SU-DHL-6 (cell line): ENCODE results near the gene JMJD4.

Experiments used
- H2AFZ ChIP-seq: fragments of 200-600 bp; sonication (generic); 2 replicates; pipeline ENCODE4 v1.6.1; 2014; ENCODE audit warnings: low read depth, mild to moderate bottlenecking, moderate library complexity, mixed read lengths, antibody characterized with exemption, low read length; ENCODE audit not compliant: severe bottlenecking
- H3F3A ChIP-seq: fragments of 200-600 bp; shearing (Covaris generic); 2 replicates; pipeline ENCODE4 v1.6.0; 2016; ENCODE audit warnings: antibody characterized with exemption, mild to moderate bottlenecking; ENCODE audit not compliant: insufficient read depth
- H3K27ac ChIP-seq: fragments of 200-600 bp; sonication (generic); 2 replicates; pipeline ENCODE4 v1.5.1; 2016; ENCODE audit warnings: low read depth, mild to moderate bottlenecking, low read length, moderate library complexity, mixed read lengths
- H3K27me3 ChIP-seq: fragments of 200-600 bp; sonication (generic), shearing (Covaris generic); 2 replicates; pipeline ENCODE4 v1.6.0; 2014; ENCODE audit warnings: mild to moderate bottlenecking, low read length
- H3K36me3 ChIP-seq: fragments of 200-600 bp; sonication (generic); 2 replicates; pipeline ENCODE4 v1.6.1; 2014; ENCODE audit warnings: mild to moderate bottlenecking, low read length, mixed read lengths
- H3K4me2 ChIP-seq: fragments of 300-600, 200-600 bp; shearing (Covaris generic), sonication (generic); 2 replicates; pipeline ENCODE4 v1.6.0; 2014; ENCODE audit warnings: low read length, low read depth, mild to moderate bottlenecking; ENCODE audit not compliant: poor library complexity, severe bottlenecking
- H3K4me3 ChIP-seq: fragments of 200-600 bp; sonication (generic); 2 replicates; pipeline ENCODE4 v1.5.1; 2014; ENCODE audit warnings: antibody characterized with exemption, low read length, mild to moderate bottlenecking, mixed read lengths; ENCODE audit not compliant: insufficient read depth, poor library complexity, severe bottlenecking
- H3K79me2 ChIP-seq: fragments of 200-600 bp; sonication (generic); 2 replicates; pipeline ENCODE4 v1.6.1; 2014; ENCODE audit warnings: mild to moderate bottlenecking, low read length, moderate library complexity; ENCODE audit not compliant: insufficient read depth
- H3K9ac ChIP-seq: fragments of 200-600 bp; sonication (generic); 2 replicates; pipeline ENCODE4 v1.7.0; 2014; ENCODE audit warnings: mild to moderate bottlenecking, low read length
- H3K9me2 ChIP-seq: fragments of 200-600 bp; sonication (generic); replicated peaks from 2 replicates; pipeline ENCODE4 v1.6.1; 2014; ENCODE audit warnings: low read length; ENCODE audit not compliant: insufficient read depth
- H3K9me3 ChIP-seq: fragments of 200-600 bp; sonication (generic); 2 replicates; pipeline ENCODE4 v1.6.1; 2014; ENCODE audit warnings: low read length, mixed read lengths; ENCODE audit not compliant: insufficient read depth
- H4K20me1 ChIP-seq: fragments of 200-600 bp; sonication (generic); 2 replicates; pipeline ENCODE4 v1.6.1; 2014; ENCODE audit warnings: low read depth, mild to moderate bottlenecking, antibody characterized with exemption, low read length, moderate library complexity, mixed read lengths
- EZH2phosphoT487 ChIP-seq: fragments of 200-600 bp; sonication (generic), shearing (Covaris generic); conservative IDR thresholded peaks from 2 replicates; pipeline ENCODE4 v1.6.1; 2018; ENCODE audit warnings: mild to moderate bottlenecking, antibody characterized with exemption, low read length, moderate library complexity, mixed read lengths
- TF ChIP-seq, protein P1 (sequence below): fragments of 200-600 bp; sonication (generic); IDR thresholded peaks from one replicate; pipeline ENCODE4 v1.5.1; 2017; ENCODE audit warnings: antibody characterized with exemption, mild to moderate bottlenecking, low read length, moderate library complexity; ENCODE audit not compliant: insufficient read depth, poor library complexity, severe bottlenecking

JMJD4 gene

DNA sequence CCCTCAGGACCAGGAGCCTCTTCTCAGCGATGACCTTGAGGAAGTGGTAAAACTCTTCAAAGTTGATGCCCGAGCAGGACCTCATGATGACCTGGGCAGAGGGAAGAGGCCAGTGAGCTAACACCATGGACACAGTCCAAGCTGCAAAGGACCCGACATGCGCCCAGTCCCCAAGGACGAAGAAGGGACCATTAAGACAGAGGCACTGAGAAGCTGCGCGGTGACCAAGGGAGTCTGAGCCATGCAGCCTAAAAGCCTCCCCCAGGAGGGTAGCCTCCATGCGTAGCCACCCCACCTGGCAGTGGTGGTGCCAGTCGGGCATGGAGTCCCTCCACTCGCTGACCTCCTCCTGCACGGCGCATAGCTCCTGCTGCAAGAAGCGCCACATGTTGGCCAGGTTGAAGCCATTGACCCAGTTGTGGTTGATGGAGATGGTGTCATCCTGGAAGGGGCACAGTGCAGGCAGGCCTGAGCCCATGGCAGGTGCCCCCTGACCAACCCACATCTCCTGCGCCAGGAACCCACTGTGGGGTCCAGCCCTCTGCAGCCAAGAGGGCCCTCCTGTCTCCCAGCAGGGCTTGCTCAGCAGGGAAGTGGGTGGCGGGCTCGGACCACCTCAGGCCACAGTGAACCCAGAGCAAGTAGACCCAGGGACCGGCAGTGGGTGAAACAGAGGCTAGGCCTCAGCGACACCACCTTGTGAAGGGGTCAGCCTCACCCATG, 2.4 kb downstream of the JMJD4 start:
- no peak overlapping the region for H3K4me2 ChIP-seq
- no peak overlapping the region for H3K4me3 ChIP-seq
- H3K27ac ChIP-seq: no peak overlapping the region
- H3K79me2 ChIP-seq: peaks cover 39% of the 10 kb centered on the region
- H3K9me2 ChIP-seq: no peaks in the 10 kb centered on the region
- H3K27me3 ChIP-seq: no peaks in the 10 kb centered on the region
- H4K20me1 ChIP-seq: no peaks in the 10 kb centered on the region
- no peaks in the 10 kb centered on the region for H3K36me3 ChIP-seq
- no peak for TF ChIP-seq EZH2phosphoT487
- TF ChIP-seq, protein P1, sequence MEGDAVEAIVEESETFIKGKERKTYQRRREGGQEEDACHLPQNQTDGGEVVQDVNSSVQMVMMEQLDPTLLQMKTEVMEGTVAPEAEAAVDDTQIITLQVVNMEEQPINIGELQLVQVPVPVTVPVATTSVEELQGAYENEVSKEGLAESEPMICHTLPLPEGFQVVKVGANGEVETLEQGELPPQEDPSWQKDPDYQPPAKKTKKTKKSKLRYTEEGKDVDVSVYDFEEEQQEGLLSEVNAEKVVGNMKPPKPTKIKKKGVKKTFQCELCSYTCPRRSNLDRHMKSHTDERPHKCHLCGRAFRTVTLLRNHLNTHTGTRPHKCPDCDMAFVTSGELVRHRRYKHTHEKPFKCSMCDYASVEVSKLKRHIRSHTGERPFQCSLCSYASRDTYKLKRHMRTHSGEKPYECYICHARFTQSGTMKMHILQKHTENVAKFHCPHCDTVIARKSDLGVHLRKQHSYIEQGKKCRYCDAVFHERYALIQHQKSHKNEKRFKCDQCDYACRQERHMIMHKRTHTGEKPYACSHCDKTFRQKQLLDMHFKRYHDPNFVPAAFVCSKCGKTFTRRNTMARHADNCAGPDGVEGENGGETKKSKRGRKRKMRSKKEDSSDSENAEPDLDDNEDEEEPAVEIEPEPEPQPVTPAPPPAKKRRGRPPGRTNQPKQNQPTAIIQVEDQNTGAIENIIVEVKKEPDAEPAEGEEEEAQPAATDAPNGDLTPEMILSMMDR: no peak
- H3K9ac ChIP-seq: no peak overlapping the region
- H3F3A ChIP-seq: peaks cover 6% of the 10 kb centered on the region; the same call in 1 of the 2 replicates
- H3K9me3 ChIP-seq: no peaks in the 10 kb centered on the region
- H2AFZ ChIP-seq: no peak overlapping the region

DNA sequence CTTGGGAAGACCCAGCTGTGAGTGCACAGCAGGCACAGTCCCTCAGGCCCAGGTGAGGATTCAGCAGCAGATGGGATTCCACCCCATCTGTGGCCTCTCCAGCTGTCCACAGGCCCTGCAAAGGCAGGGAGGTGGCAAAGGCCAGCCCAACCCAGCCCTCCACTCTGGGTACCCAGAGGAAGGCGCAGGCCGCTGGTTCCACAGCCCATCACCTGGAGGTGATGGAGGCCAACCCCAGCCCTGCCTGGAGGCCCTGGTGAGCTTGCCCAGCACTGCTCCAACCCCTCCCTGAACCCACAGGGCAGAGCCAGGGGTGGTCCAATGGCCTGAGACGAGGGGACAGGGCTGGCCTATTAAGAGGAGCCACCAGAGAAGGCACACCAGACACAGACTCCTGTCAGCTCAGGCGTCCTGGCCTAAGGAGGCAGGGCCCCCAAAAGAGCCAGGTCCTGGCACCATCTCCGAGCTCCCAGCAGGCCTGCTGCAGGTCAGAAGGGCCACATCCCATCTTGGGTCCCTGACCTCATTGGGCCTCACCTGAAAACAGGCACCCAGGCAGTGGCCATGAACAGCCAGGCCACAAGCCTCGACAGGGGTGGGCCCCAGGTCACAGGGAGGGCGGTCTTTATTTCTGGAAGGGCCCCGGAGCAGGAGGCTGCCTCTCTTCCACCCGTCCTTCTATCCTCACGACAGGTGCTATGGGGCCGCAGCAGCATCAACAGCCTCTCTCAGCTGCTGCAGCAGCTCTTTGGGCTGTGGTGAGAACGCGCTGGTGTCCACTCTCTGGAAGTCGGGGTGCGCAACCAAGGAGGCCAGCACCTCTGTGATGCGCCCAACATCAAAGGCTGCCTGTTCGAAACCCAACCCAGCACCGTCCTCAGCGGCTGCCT, 3.2 kb downstream of the JMJD4 start:
- Histone ChIP-seq H2AFZ (no peak overlapping the region), H3K9me2 (no peaks in the 10 kb centered on the region), H3K9me3 (no peaks in the 10 kb centered on the region), H3K9ac (no peak overlapping the region), H3K4me2 (no peak overlapping the region), H3K4me3 (no peak overlapping the region), H3K27ac (no peak overlapping the region), H3F3A (peaks cover 6% of the 10 kb centered on the region; the same call in 1 of the 2 replicates), H3K79me2 (peaks cover 32% of the 10 kb centered on the region), H3K36me3 (no peaks in the 10 kb centered on the region), H3K27me3 (no peaks in the 10 kb centered on the region), H4K20me1 (no peaks in the 10 kb centered on the region)
- TF ChIP-seq EZH2phosphoT487: no peak
- TF ChIP-seq, protein P1: no peak

DNA sequence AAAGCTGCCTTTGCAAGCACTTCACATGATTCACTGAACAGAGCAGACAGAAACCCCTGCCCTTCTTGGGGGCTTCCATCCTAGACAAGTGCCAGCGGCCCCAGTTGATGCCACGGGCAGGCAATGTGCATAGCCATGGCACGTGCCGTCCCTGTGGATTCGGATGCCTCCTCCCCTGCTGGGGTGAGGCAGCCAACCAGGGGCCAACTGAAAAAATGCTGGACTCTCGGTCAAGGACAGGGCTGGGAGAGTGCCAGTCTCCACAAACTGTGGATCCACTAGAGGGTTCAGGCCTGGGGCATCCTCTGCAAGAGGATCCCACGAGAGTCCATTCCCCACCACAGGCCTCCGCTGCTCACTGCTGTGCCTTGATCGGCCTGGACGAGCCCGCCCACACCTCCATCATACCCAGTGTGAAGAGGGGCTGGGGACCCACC, 3.8 kb downstream of the JMJD4 start:
- Histone ChIP-seq H4K20me1 (no peaks in the 10 kb centered on the region), H3K9ac (no peak overlapping the region), H3K27ac (no peak overlapping the region)

More for the DNA sequence above, 3.8 kb downstream of the JMJD4 start:
- Histone ChIP-seq H3K79me2 (peaks cover 26% of the 10 kb centered on the region), H3K4me2 (no peak overlapping the region), H2AFZ (no peak overlapping the region), H3K27me3 (no peaks in the 10 kb centered on the region), H3K9me3 (no peaks in the 10 kb centered on the region), H3K36me3 (no peaks in the 10 kb centered on the region), H3K4me3 (no peak overlapping the region), H3F3A (peaks cover 6% of the 10 kb centered on the region; the same call in 1 of the 2 replicates), H3K9me2 (no peaks in the 10 kb centered on the region)
- TF ChIP-seq, protein P1: no peak
- TF ChIP-seq EZH2phosphoT487: no peak
